ENCODE data around the gene IFT52.
"Not testable (repeated sequence)": the region's sequence is repeated elsewhere in the genome, so short reads cannot be mapped to it uniquely, and the experiment has no call there.

- TF ChIP-seq CTCF, POLR2A, EP300 (IDR thresholded peaks at IDR 0.05): not testable (repeated sequence)
Observed at GRCh38 chr20:43607278-43607677, 16.5 kb downstream of the IFT52 start.

Data from tibial nerve (tissue), 4 donors.